GM12892 (cell line): ENCODE data around the gene NFILZ.

Source experiments
- DNase-seq: peaks from one replicate; pipeline ENCODE4 v3.0.0; 2011; ENCODE audit not compliant: insufficient read length
- FAIRE-seq: peaks from 2 replicates; lab custom pipeline; 2011; peaks lifted over from hg19 to GRCh38; lab: Jason Lieb, UNC
- POLR2A ChIP-seq: IDR thresholded peaks from 2 replicates; pipeline ENCODE4 v1.6.1; 2011; ENCODE audit warnings: low read depth, low read length, control low read depth
- POLR2AphosphoS5 ChIP-seq: IDR thresholded peaks from 2 replicates; pipeline ENCODE4 v1.6.1; 2011; ENCODE audit warnings: low read depth, low read length, control low read depth
- TAF1 ChIP-seq: IDR thresholded peaks from 2 replicates; pipeline ENCODE4 v1.6.1; 2011; ENCODE audit warnings: low read depth, mild to moderate bottlenecking, control low read depth, low read length, borderline replicate concordance

Gene NFILZ

DNA sequence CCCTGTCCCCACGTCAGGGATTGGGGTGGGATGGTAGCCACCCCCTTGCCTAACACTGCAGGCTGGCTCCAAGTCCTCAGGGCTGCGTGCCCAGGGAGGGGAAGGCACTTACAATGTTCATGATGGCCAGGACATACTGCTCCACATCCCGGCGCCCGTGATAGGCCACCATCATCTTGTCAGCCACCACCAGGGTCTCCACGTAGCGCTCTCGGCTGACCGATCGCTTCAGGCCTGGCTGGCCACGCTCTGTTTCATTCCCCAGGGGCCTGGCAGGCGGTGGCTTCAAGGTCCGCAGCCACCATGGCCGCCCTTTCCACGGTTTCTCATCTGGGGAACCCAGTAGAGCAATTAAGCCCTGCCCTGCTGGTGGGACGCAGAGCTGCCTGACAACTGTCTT is 29.6 kb upstream of the NFILZ start:
- TF ChIP-seq TAF1 (no peak), POLR2AphosphoS5 (no peak), POLR2A (no peak)
- DNase-seq (no peak), FAIRE-seq (no peak)

DNA sequence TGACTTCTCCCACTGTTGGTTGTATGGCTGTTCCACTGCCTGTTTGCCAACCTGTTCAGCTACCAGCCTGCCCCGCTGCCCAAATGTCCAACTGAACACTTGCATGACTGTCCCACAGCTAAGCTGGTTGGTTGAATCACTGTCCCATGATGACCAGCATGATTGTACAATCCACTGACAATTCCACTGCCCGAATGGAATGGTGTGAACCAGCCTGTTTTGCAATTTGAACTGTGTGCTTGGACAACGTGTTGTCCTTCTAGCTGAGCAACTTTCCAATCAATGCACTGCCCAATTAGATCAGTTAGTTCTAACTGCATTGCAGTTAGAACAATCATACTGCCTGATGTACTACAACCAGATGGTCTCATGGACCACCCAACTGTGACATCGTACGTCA is 28.6 kb upstream of the NFILZ start:
- no peak for TF ChIP-seq POLR2AphosphoS5
- TF ChIP-seq TAF1: no peak
- TF ChIP-seq POLR2A: no peak
- no peak for DNase-seq
- FAIRE-seq: no peak

DNA sequence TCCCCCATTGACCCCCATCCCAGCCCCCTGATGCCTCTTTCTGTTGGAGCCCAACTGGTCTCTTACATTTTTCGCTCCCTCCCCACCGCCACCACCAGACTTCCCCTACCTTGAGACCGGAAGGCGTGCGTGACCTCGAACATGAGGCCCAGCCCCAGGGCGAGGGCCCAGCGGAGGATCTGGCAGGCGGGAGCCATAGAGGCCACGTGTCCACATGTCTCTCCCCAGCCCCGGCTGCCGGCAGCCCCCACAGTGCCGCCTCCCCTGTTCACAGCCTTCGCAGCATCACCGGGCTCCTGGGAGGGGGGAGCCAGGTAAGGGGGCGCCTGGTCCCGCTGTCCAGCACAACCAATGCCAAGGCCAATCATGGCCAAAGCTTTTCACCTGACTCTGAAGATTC is 24.9 kb upstream of the NFILZ start:
- no peak for FAIRE-seq

DNA sequence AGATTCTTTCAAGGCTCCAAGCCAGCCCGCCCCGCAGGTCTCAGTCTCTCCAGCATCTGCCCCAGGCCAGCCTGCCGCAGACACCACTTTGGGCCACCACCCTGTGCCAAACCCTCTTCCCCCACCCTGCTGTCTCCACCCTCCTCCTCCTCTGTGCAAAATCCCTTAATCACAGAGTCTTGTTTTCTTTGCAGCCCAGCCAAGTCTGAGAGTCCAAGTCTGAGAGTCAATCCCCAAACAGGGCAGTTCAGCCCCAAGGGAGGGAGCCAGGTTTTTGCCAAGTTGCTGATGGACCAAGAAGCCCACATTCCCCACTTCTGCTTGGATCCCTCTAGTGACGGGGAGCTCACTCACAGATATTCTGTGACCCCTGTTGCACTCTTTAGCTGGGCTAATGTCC is 23.0 kb upstream of the NFILZ start:
- FAIRE-seq (no peak), DNase-seq (no peak)
- TF ChIP-seq POLR2AphosphoS5: no peak
- TF ChIP-seq POLR2A: no peak
- TF ChIP-seq TAF1: no peak

More for the DNA sequence above, 24.9 kb upstream of the NFILZ start:
- no peak for DNase-seq
- TF ChIP-seq TAF1: no peak
- no peak for TF ChIP-seq POLR2AphosphoS5
- TF ChIP-seq POLR2A: no peak

DNA sequence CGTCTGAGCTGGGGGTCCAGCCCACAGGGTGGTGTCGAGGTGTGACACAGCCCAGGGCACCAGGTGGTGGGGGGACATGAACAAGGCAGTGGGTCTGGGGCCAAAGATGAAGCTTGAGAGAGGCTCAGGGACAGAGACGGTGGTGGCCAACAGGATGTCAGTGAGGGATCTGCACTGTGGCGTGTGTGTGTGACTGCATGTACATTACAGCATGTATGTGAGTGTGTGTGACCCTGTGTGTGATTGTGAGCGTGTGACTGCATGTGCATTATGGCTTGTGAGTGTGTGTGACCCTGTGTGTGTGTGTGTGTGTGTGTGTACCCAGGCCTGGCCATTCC is 21.5 kb upstream of the NFILZ start:
- FAIRE-seq: no peak
- TF ChIP-seq POLR2A: no peak
- TF ChIP-seq POLR2AphosphoS5: no peak
- TF ChIP-seq TAF1: no peak

DNA sequence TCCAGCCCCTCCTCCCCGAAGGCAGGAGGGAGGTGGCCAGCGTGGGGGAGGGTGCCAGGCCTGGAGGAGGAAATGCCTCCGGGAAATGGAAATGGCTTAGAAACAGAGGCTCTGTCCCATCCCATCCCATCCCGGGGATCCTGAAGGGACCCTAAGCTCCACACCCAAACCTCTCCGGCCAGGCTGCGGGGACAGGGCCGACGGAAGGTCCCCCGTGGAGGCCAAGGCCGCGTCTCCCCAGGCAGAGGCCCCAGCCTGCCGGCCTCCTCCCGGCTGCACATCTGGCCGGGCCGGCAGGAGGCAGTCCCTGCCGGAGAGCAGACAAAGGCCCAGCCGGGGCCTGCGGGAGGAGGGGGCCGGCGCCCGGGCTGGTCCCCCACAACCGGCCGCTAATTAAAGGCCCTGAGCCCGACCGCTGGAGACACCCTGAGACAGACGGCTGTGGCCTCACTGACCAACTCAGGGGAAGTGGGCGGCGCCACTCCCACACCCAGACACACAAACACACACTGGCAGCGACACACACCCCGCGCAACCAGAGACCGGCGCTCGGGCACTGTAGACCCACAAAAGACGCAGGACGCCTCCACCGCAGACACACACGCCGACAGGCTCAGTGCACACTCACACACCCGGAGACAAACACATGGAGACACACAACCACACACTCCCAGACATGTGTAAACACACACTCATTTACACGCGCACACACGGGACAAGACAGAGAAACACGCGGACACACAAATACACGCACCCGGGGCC is 21.0 kb upstream of the NFILZ start:
- no peak for FAIRE-seq
- TF ChIP-seq POLR2A (no peak), TAF1 (no peak), POLR2AphosphoS5 (no peak)
- no peak for DNase-seq

More for the DNA sequence above, 21.5 kb upstream of the NFILZ start:
- DNase-seq: no peak

DNA sequence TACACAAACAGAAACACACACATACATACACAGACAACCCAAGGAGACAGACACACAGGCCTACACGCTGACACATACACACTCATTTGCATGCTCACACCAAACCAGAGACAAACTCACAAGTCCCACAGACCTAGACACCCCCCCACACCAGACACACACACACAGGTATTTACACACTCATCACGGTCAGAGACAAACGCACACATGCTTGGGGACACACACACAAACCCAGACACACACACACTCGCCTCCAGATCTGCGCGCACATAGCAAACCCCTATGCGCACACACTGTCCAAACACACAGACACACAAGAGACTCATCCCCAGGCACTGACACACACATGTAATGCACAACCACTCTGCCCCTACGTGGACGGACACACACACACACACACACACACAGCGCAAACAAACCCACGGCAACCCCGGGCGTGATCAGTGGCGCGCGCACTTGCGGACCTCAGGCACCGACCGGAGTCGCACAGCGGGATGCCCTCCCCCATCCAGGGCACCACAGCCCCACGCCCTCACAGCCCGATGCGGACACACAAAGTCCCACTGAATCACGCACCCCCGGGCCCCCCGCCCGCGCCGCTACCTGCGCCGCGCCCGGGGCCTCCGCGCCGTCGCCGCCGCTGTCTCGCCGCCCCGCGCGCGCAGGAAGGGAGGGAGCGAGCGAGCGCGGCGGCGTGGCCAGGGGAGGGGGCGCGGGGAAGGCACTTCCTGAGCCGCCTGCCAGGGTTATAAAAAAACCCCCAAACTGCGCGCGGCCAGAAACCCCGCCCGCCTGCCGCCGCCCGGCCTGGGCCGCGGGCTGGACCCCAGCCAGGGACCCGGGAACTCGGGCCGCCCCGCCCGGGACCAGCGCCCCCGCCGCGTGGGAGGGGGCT is 20.1 kb upstream of the NFILZ start, which contains the start of gene ADAMTS10:
ADAMTS10 (minus strand) TSS at position 675 of the 895 bp plus-strand sequence. CDS start 5,005 bp downstream, outside the sequence.
- TF ChIP-seq POLR2AphosphoS5: no peak
- no peak for TF ChIP-seq TAF1
- no peak for TF ChIP-seq POLR2A
- no peak for FAIRE-seq
- DNase-seq: no peak

DNA sequence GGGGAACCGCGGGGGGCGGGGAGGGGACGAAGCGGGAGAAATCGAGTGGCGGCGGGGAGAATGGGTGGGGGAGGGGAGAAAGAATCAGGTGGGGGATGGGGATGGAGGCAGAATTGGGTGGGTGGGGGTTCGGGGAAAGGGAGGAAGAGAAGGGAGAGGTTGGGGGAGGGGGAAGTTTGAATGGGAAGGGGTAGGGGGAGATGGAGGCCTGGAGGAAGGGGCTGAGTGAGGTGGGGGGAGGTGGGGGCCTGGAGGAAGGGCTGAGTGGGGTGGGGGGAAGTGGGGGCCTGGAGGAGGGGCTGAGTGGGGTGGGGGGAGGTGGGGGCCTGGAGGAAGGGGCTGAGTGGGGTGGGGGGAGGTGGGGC is 19.5 kb upstream of the NFILZ start:
- no peak for TF ChIP-seq POLR2AphosphoS5
- no peak for TF ChIP-seq POLR2A
- no peak for TF ChIP-seq TAF1
- DNase-seq (no peak), FAIRE-seq (no peak)

DNA sequence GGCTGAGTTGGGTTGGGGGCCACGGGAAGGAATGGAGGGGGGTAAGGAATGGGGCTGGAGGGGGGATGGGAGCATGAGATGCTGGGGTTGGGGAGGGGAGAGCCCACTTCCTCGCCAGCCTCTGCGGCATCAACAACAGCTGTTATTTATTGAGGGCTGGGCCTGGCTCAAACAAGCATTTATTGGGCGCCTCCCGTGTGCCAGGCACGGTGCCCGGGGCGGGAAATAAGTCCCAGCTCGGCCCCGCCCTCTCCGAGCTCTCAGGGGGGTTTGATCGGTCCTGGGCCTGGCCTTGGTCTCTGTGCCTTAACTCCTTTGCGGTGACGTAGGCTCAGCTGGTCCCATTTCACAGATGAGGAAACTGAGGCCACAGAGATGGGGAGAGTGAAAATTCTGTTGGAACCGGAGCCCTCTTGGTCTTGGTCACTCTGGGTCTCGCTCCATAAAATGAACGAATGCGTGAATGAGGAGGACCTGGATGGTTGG is 19.0 kb upstream of the NFILZ start:
- no peak for FAIRE-seq
- no peak for DNase-seq
- TF ChIP-seq TAF1: no peak
- TF ChIP-seq POLR2AphosphoS5: no peak
- TF ChIP-seq POLR2A: no peak

DNA sequence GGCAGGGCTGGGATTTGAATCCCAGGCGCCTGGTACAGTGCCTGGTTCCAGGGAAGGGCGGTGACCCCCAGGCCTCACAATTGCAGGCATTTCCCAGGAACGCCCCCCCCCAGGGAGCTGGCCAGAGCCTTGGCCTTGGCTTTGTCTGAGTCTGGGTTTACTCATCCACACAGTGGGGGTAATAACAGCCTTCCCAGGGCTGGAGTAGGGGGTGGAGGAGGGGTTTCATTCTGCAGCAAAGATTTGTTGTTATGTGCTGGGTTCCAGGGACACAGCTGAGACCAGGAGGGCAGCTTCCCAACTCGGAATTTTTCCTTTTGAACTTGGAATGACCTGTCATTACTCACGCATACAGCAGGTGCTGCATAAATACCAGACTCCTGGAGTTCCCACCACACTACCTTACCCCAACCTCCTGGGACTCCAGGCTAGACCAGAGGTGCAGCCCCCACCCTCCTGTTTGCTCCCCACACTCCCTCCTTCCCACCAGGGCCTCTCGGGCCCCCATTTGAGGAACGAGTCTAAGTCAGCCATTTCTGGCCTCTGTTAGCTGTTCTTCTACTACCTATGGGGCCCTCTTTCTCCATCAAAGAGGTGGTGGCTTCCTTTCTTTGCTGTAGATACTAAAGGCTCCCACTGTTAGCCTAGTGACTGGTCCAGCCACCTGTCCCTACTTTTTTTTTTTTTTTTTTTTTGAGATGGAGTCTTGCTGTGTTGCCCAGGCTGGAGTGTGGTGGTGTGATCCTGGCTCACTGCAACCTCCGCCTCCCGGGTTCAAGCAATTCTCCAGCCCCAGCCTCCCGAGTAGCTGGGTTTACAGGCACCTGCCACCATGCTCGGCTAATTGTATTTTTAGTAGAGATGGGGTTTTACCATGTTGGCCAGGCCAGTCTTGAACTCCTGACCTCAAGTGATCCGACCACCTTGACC is 18.3 kb upstream of the NFILZ start:
- DNase-seq: no peak
- TF ChIP-seq TAF1 (no peak), POLR2AphosphoS5 (no peak), POLR2A (no peak)
- FAIRE-seq: no peak

DNA sequence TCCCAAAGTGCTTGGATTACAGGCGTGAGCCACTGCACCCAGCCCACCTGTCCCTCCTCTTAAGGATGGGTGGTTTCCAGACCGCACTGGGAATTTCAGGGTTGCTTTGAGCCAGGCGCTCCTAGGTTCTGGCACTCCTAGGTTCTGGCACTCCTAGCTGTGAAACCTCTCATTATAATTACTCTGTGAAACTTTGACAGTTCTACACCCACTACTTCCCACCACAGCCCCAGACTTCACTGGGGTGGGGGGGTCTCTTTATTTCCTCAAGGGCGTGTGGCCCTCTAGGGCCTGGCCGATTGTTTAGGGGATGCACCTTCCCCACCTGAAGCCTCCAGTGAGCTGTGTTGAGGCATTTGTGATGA is 17.6 kb upstream of the NFILZ start:
- TF ChIP-seq POLR2A: no peak
- TF ChIP-seq TAF1: no peak
- TF ChIP-seq POLR2AphosphoS5: no peak
- DNase-seq: no peak
- no peak for FAIRE-seq
